ENCODE measurements around the gene SLF2. TPM values are rescaled to one million over a fixed set of nuclear protein-coding genes. Genes with fewer than 3 reads are reported as not detected.
A peak's percentile ranks its signal among the peaks of the same experiment; 100 is the strongest.

The SLF2 gene
- total RNA-seq, 1 experiment from 2014 or later: 23.1 TPM

- Histone ChIP-seq H3K4me1 (ENCODE audit: insufficient read depth, low read length) (no peaks in the 10 kb centered on the region), H3K79me1 (ENCODE audit: insufficient read depth, low read depth, low read length, poor library complexity, severe bottlenecking) (no peaks in the 10 kb centered on the region), H3K9me3 (ENCODE audit: control insufficient read depth, low read depth, low read length) (no peaks in the 10 kb centered on the region), H4K8ac (replicated peaks; ENCODE audit: insufficient read length, low read depth, low read length) (no peak overlapping the region), H3K4ac (ENCODE audit: low read depth, low read length) (no peak overlapping the region), H2BK5ac (ENCODE audit: insufficient read length, low read length) (no peak overlapping the region), H3K79me2 (ENCODE audit: insufficient read depth, low read length) (no peaks in the 10 kb centered on the region), H4K5ac (ENCODE audit: insufficient read length, low read depth, low read length) (no peak overlapping the region), H4K20me1 (ENCODE audit: control insufficient read depth, insufficient read depth, insufficient read length) (no peaks in the 10 kb centered on the region), H3K9ac (ENCODE audit: extremely low read depth, insufficient read length, low read length) (no peak overlapping the region), H3K23ac (ENCODE audit: insufficient read length, low read depth, low read length) (no peak overlapping the region), H3K4me2 (ENCODE audit: insufficient read depth, insufficient read length, low read length) (no peak overlapping the region), H2BK120ac (ENCODE audit: low read depth, low read length, poor library complexity, severe bottlenecking) (no peak overlapping the region), H3T11ph (ENCODE audit: low read length) (no peak overlapping the region), H2BK12ac (ENCODE audit: insufficient read length, low read depth, low read length) (peak overlapping the region; percentile 35), H3K27ac (ENCODE audit: insufficient read length, low read depth, low read length) (no peak overlapping the region), H3K27me3 (ENCODE audit: insufficient read depth, low read length) (no peaks in the 10 kb centered on the region), H2BK15ac (ENCODE audit: low read depth, low read length) (no peak overlapping the region), H2BK20ac (ENCODE audit: low read depth, low read length, poor library complexity, severe bottlenecking) (no peak overlapping the region), H3K14ac (ENCODE audit: insufficient read depth, low read length) (no peak overlapping the region), H3K23me2 (ENCODE audit: insufficient read length, low read depth, low read length, poor library complexity, severe bottlenecking) (no peaks in the 10 kb centered on the region), H2AK5ac (ENCODE audit: insufficient read length, low read length) (no peak overlapping the region), H4K91ac (ENCODE audit: insufficient read length, low read depth, low read length) (no peak overlapping the region), H3K56ac (ENCODE audit: insufficient read length, low read depth, low read length) (no peak overlapping the region), H3K18ac (ENCODE audit: insufficient read length, low read depth, low read length) (no peak overlapping the region), H2AFZ (ENCODE audit: low read length) (no peak overlapping the region)
- WGBS (ENCODE audit: extremely low coverage, insufficient read length, low lambda C conversion rate): no CpG with 5 or more reads among the region's 3 CpGs
- DNase-seq: no peak
- peaks cover 17% of the 10 kb centered on the region in 2 experiments for H3K4me1 Mint-ChIP-seq
- TF ChIP-seq CTCF (conservative IDR thresholded peaks at IDR 0.05): no peak
- H3K27ac Mint-ChIP-seq: no peak overlapping the region
- H3K36me3 Mint-ChIP-seq (ENCODE audit: insufficient read depth in 1 of 3, low read depth in 3 of 3): no peaks in the 10 kb centered on the region
- no peak overlapping the region for H3K4me3 Mint-ChIP-seq
- H3K9me3 Mint-ChIP-seq: peaks cover 0 to 3% of the 10 kb centered on the region in 2 experiments; a peak in 1 of 5 replicates
- peaks cover 27% of the 10 kb centered on the region for H3K27me3 Mint-ChIP-seq (ENCODE audit: low read depth)
Measured at GRCh38 chr10:100894033-100894432, 18.7 kb upstream of the SLF2 start.

All from H9 (cell line).